Measurements from ENCODE around the gene BACH2. TPM values are rescaled to one million over a fixed set of nuclear protein-coding genes. Genes with fewer than 3 reads are reported as not detected.

The BACH2 gene
- total RNA-seq, 4 donors from 2014 or later, result 9.3 to 34.5 (median 11.1) TPM

- DNase-seq (ENCODE audit: low spot score in 2 of 2), result no peak
- intact Hi-C loops (cut with DNase I; ENCODE audit: low total_unique reads), result no loop called here
- TF ChIP-seq CTCF (IDR thresholded peaks at IDR 0.05), result no peak
- TF ChIP-seq POLR2A (IDR thresholded peaks at IDR 0.05), result no peak
- 38 to 45% methylated on average over 8 of the region's 8 CpGs for WGBS, 2 donors
- no peak overlapping the region for H3K4me3 ChIP-seq (ENCODE audit: low read depth, poor library complexity, severe bottlenecking)
Observed at GRCh38 chr6:90187437-90188121, 109.1 kb downstream of the BACH2 start.

- no peak for DNase-seq (ENCODE audit: low spot score in 2 of 2)
- no peak overlapping the region for H3K4me3 ChIP-seq (ENCODE audit: low read depth, poor library complexity, severe bottlenecking)
- intact Hi-C loops (cut with DNase I; ENCODE audit: low total_unique reads), result no loop called here
- TF ChIP-seq CTCF (IDR thresholded peaks at IDR 0.05) (no peak), POLR2A (IDR thresholded peaks at IDR 0.05) (no peak)
- 42 to 51% methylated on average over 8 of the region's 8 CpGs for WGBS, 2 donors
Observed at GRCh38 chr6:90186637-90187371, 109.8 kb downstream of the BACH2 start.

- intact Hi-C loops (cut with DNase I; ENCODE audit: low total_unique reads), result no loop called here
- DNase-seq (ENCODE audit: low spot score in 2 of 2), result no peak
- no peak overlapping the region for H3K4me3 ChIP-seq (ENCODE audit: low read depth, poor library complexity, severe bottlenecking)
- TF ChIP-seq CTCF (IDR thresholded peaks at IDR 0.05) (no peak), POLR2A (IDR thresholded peaks at IDR 0.05) (no peak)
- 82 to 86% methylated on average over 3 of the region's 3 CpGs for WGBS, 2 donors
Observed at GRCh38 chr6:90186026-90186425, 110.6 kb downstream of the BACH2 start.

- 47 to 50% methylated on average over 8 of the region's 8 CpGs for WGBS, 2 donors
- DNase-seq (ENCODE audit: low spot score in 2 of 2), result no peak
- intact Hi-C loops (cut with DNase I; ENCODE audit: low total_unique reads), result no loop called here
- TF ChIP-seq POLR2A (IDR thresholded peaks at IDR 0.05), result no peak
- TF ChIP-seq CTCF (IDR thresholded peaks at IDR 0.05), result no peak
- H3K4me3 ChIP-seq (ENCODE audit: low read depth, poor library complexity, severe bottlenecking), result no peak overlapping the region
Observed at GRCh38 chr6:90184334-90185298, 112.0 kb downstream of the BACH2 start.

- TF ChIP-seq CTCF (IDR thresholded peaks at IDR 0.05) (no peak), POLR2A (IDR thresholded peaks at IDR 0.05) (no peak)
- H3K4me3 ChIP-seq (ENCODE audit: low read depth, poor library complexity, severe bottlenecking), result no peak overlapping the region
- intact Hi-C loops (cut with DNase I; ENCODE audit: low total_unique reads), result no loop called here
- WGBS, 2 donors, result 45 to 58% methylated on average over 3 of the region's 3 CpGs
- DNase-seq (ENCODE audit: low spot score in 2 of 2), result no peak
Observed at GRCh38 chr6:90183587-90184333, 112.9 kb downstream of the BACH2 start.
